Heart right ventricle (tissue), 16 donors: ENCODE data around the gene R3HDM2. TPM values are rescaled to one million over a fixed set of nuclear protein-coding genes. Genes with fewer than 3 reads are reported as not detected.

Experiments used
- ATAC-seq, 8 donors: fragments of 200-7000 bp; cut with Tn5 transposase; one replicate each; pipeline ENCODE4 v1.9.1; 2020; ENCODE audit warnings: mild to moderate bottlenecking in 8 of 8, moderate library complexity in 8 of 8, moderate number of reproducible peaks in 1 of 8
- DNase-seq, 2 donors: peaks; one replicate each; pipeline ENCODE4 v3.0.0-alpha.2; 2020
- H3K27ac ChIP-seq, 10 donors: fragments of 200-600 bp; sonication (generic) in 2 of 10; one replicate each; pipeline versions ENCODE4 v1.5.0 to v1.8.0; 2020 to 2022; ENCODE audit warnings: mild to moderate bottlenecking in 3 of 10
- H3K27me3 ChIP-seq, 7 donors: fragments of 200-600 bp; one replicate each; pipeline ENCODE4 v1.8.0; 2021 to 2022; ENCODE audit warnings: mild to moderate bottlenecking in 2 of 7
- H3K36me3 ChIP-seq, 9 donors: fragments of 200-600 bp; sonication (generic) in 1 of 9; one replicate each; pipeline versions ENCODE4 v1.5.0 to v1.8.0; 2020 to 2022; ENCODE audit warnings: mild to moderate bottlenecking in 2 of 9
- H3K4me1 ChIP-seq, 9 donors: fragments of 200-600 bp; sonication (generic) in 1 of 9; one replicate each; pipeline versions ENCODE4 v1.5.0 to v1.8.0; 2020 to 2022; ENCODE audit warnings: mild to moderate bottlenecking in 4 of 9
- H3K4me3 ChIP-seq, 10 donors: fragments of 200-600 bp; sonication (generic) in 2 of 10; one replicate each; pipeline versions ENCODE4 v1.5.0 to v1.8.0; 2020 to 2022; ENCODE audit warnings: mild to moderate bottlenecking in 7 of 10, moderate library complexity in 2 of 10
- H3K9me3 ChIP-seq, 11 donors: fragments of 200-600 bp in 10 of 11; sonication (generic) in 2 of 11; one replicate each; pipeline versions ENCODE4 v1.5.0 to v1.8.0; 2013 to 2022; ENCODE audit warnings: mild to moderate bottlenecking in 2 of 11, control low read depth in 1 of 11, moderate library complexity in 1 of 11
- WGBS, 2 donors: extraction: QIAGEN DNeasy Blood & Tissue Kit; methylation state at CpG; one replicate each; pipeline ENCODE4 v1.1.7; 2013; ENCODE audit warnings: inconsistent platforms in 1 of 2; 5-methylcytosine and 5-hydroxymethylcytosine counted together
- intact Hi-C, 10 donors: fragments of 100-400 bp; cut with DNase I; formaldehyde crosslinking; loops; one replicate each; pipeline versions ENCODE4 v1.11.1 to v1.14.2; 2022
- polyA plus RNA-seq, 2 donors: library from polyadenylated mRNA; stranded (reverse); fragments of 200-250 nt; gene quantifications; one replicate each; pipeline ENCODE4 v1.2.3, GENCODE V29; 2013
- total RNA-seq, 10 donors: library from RNA; stranded (reverse); fragmentation: NEBNext Ultra II Directional in 3 of 10; extraction: Animal tissue kit (Norgen Biotek cat#: 25700) in 3 of 10; gene quantifications; one replicate each; pipeline versions ENCODE4 v1.2.1 to v1.2.4, GENCODE V29; 2021 to 2023
- TF ChIP-seq, protein P1 (sequence below), 9 donors: fragments of 200-600 bp; sonication (generic) in 2 of 9; IDR thresholded peaks; one replicate each; pipeline versions ENCODE4 v1.5.0 to v1.8.0; 2021 to 2022; ENCODE audit warnings: antibody characterized with exemption in 9 of 9, mild to moderate bottlenecking in 5 of 9, moderate library complexity in 1 of 9
- donor health status: Arrhythmogenic right ventricular cardiomyopathy.
- donor health status: ischemic (EF 13 %, LVEDD 7.1; RV severe dilation, severe dysfunction).
- donor health status: healthy with polysubstance abuse.
- donor health status: DM: no; HTN: yes; CAD: no.
- donor health status: DM: no; HTN: no; CAD: no.
- donor health status: ischemic (EF 25% LVEDD 6.9; RV normal size, moderate dysfunction).
- donor health status: ischemic (EF 25% LVEDD 5.7; RV mildly dilated, moderate dysfunction).
- donor health status: healthy.
- donor health status: DM: yes; HTN: yes; CAD: no.
- donor health status: Ischemic cardiomyopathy.
- donor health status: ischemic (EF 35%, LVEDD 5.7; RV mildly dilated, moderate dysfunction).
- donor health status: nonischemic (EF 11% LVEDD 7.7; RV severe dilation, severe dysfunction).
- donor health status: DM: yes; HTN: yes; CAD: no.
- donor health status: PGD.
- donor health status: ischemic (EF 29% LVEDD 5.4; RV normal size, mild dysfunction).
- donor health status: nonischemic (EF 23%, LVEDD 6.1; RV moderate dilation, normal function).

The R3HDM2 gene
- total and polyA plus RNA-seq, 12 donors, result 15.5 to 107 (median 73.9) TPM

DNA sequence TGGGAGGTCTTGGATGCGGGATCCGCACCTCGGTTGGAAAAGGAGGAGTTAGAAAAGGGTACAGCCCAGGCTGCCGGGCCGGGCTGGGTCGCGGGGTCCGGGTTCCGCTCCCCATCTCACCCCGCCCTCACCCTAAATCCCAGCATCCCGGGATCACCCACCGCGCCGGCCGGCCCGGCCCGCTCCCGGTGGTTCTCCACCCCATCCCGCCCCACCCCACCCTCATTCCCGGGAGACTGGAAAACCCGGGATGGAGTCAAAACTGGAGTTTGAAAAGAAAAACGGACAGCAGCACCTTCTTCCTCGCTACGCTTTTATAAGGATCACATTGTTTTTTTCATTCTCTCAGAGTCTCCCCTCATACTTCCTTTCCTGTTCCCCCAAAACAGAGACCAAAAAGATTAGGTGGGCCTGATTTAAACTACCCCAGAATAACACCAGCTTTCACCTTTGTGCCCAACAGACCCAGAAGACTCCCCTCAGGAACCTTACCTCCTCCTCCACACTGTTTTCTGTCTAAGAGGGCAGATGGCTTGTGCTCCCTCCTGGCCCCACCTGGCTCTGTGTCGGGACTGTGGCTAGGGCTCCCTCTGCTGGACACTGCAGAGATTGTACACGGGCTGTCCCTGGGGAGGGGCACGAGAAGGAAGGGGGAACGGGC is 31.5 kb upstream of the R3HDM2 start:
- Histone ChIP-seq H3K9me3 (no peaks in the 10 kb centered on the region), H3K27me3 (peaks cover 0 to 20% (median 0%) of the 10 kb centered on the region in 7 donors), H3K4me1 (peaks cover 5 to 41% (median 28%) of the 10 kb centered on the region in 9 donors), H3K4me3 (peak overlapping the region; percentile 33 to 91 (median 70)), H3K36me3 (no peaks in the 10 kb centered on the region), H3K27ac (peak overlapping the region in 9 of 10 donors; percentile 49 to 76 (median 71))
- peak; percentile 62 to 81 (median 75) for ATAC-seq
- WGBS, 2 donors, result 0% methylated on average over 28 of the region's 28 CpGs
- peak; percentile 83 to 87 for DNase-seq
- intact Hi-C loops, result loop anchor here in 3 of 10 donors (5.0 to 10.0 kb wide), 3 partner anchors 160 to 248 kb away; partner anchors contain the start of gene NXPH4 (in 1 of the 3)
- TF ChIP-seq, protein P1, sequence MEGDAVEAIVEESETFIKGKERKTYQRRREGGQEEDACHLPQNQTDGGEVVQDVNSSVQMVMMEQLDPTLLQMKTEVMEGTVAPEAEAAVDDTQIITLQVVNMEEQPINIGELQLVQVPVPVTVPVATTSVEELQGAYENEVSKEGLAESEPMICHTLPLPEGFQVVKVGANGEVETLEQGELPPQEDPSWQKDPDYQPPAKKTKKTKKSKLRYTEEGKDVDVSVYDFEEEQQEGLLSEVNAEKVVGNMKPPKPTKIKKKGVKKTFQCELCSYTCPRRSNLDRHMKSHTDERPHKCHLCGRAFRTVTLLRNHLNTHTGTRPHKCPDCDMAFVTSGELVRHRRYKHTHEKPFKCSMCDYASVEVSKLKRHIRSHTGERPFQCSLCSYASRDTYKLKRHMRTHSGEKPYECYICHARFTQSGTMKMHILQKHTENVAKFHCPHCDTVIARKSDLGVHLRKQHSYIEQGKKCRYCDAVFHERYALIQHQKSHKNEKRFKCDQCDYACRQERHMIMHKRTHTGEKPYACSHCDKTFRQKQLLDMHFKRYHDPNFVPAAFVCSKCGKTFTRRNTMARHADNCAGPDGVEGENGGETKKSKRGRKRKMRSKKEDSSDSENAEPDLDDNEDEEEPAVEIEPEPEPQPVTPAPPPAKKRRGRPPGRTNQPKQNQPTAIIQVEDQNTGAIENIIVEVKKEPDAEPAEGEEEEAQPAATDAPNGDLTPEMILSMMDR (IDR thresholded peaks at IDR 0.05), result peak; percentile 90 to 99 (median 93)

GRCh38 chr12:57461917-57462250 is 31.0 kb upstream of the R3HDM2 start:
- DNase-seq, result no peak
- H3K4me3 ChIP-seq, result peak overlapping the region; percentile 33 to 91 (median 70)
- H3K4me1 ChIP-seq, result peaks cover 5 to 41% (median 28%) of the 10 kb centered on the region in 9 donors
- no peaks in the 10 kb centered on the region for H3K9me3 ChIP-seq
- WGBS, 2 donors, result 0 to 1% methylated on average over 9 of the region's 9 CpGs
- H3K27ac ChIP-seq, result peak overlapping the region in 9 of 10 donors; percentile 49 to 76 (median 71)
- ATAC-seq, result peak in 2 of 8 donors; percentile 0 to 1
- H3K27me3 ChIP-seq, result peaks cover 0 to 20% (median 0%) of the 10 kb centered on the region in 7 donors
- TF ChIP-seq, protein P1 (IDR thresholded peaks at IDR 0.05), result no peak
- intact Hi-C loops, result loop anchor here in 3 of 10 donors (5.0 to 10.0 kb wide), 3 partner anchors 160 to 247 kb away; partner anchors contain the start of gene NXPH4 (in 1 of the 3)
- no peaks in the 10 kb centered on the region for H3K36me3 ChIP-seq

GRCh38 chr12:57461276-57461916 is 30.6 kb upstream of the R3HDM2 start:
- Histone ChIP-seq H3K9me3 (no peaks in the 10 kb centered on the region), H3K4me1 (peaks cover 5 to 41% (median 28%) of the 10 kb centered on the region in 9 donors), H3K36me3 (no peaks in the 10 kb centered on the region), H3K27me3 (peaks cover 0 to 20% (median 0%) of the 10 kb centered on the region in 7 donors), H3K27ac (peak overlapping the region in 7 of 10 donors; percentile 49 to 76 (median 71)), H3K4me3 (peak overlapping the region; percentile 33 to 91 (median 70))
- ATAC-seq (peak; percentile 32 to 73 (median 52)), DNase-seq (peak; percentile 67 to 71)
- intact Hi-C loops, result loop anchor here in 3 of 10 donors (5.0 to 10.0 kb wide), 3 partner anchors 161 to 247 kb away; partner anchors contain the start of gene NXPH4 (in 1 of the 3)
- TF ChIP-seq, protein P1 (IDR thresholded peaks at IDR 0.05), result no peak
- WGBS, 2 donors, result 0 to 1% methylated on average over 31 to 32 of the region's 32 CpGs

DNA sequence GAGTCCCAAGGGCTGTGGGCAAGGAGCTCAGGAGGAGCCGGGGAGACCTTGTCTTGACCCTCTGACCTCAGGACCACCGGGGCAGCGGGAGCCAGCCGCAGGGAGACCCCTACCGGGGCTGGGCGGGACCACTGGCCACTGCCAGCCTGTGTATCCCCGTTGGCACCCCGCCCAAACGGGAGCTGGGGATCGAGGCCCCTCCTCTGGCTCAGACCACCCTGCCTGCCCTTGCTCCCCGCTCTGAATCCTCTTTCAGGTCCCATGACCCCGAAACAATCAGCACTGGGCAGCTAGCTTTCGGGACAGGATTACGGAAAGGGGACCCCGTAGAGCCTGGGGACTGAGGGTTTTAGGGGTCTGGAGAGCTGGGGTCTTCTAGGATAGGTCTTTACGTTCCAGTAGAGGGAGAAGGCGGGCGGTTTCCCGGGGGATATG is 30.0 kb upstream of the R3HDM2 start:
- peak overlapping the region in 4 of 10 donors; percentile 27 to 76 (median 63) for H3K27ac ChIP-seq
- peak overlapping the region; percentile 33 to 91 (median 70) for H3K4me3 ChIP-seq
- peaks cover 5 to 41% (median 28%) of the 10 kb centered on the region in 9 donors for H3K4me1 ChIP-seq
- H3K27me3 ChIP-seq, result peaks cover 0 to 20% (median 0%) of the 10 kb centered on the region in 7 donors
- TF ChIP-seq, protein P1 (IDR thresholded peaks at IDR 0.05), result no peak
- H3K36me3 ChIP-seq, result no peaks in the 10 kb centered on the region
- 1 to 3% methylated on average over 19 of the region's 19 CpGs for WGBS, 2 donors
- intact Hi-C loops, result loop anchor here in 3 of 10 donors (5.0 to 10.0 kb wide), 3 partner anchors 161 to 246 kb away; partner anchors contain the start of gene NXPH4 (in 1 of the 3)
- H3K9me3 ChIP-seq, result no peaks in the 10 kb centered on the region
- DNase-seq (no peak), ATAC-seq (no peak)
